ENCODE results near the gene TEAD4. TPM values are rescaled to one million over a fixed set of nuclear protein-coding genes. Genes with fewer than 3 reads are reported as not detected.

Gene TEAD4
- total RNA-seq, 1 experiment from 2014 or later: 96.8 TPM

GRCh38 chr12:3077572-3078081 is 118.4 kb downstream of the TEAD4 start:
- peaks cover 7% of the 10 kb centered on the region; the same call in 1 of the 2 replicates for H3K9me3 Mint-ChIP-seq
- H3K27ac Mint-ChIP-seq: no peak overlapping the region
- peaks cover 19% of the 10 kb centered on the region for H3K27me3 Mint-ChIP-seq (ENCODE audit: low read depth)
- peak overlapping the region; percentile 68 for H3K4me3 Mint-ChIP-seq
- CTCF ChIA-PET: interaction anchor here (0.8 to 1.7 kb wide), 6 partner anchors 36 to 198 kb away, joined by 3 to 10 read pairs (median 4); no protein-coding TSS in a partner anchor
- H3K4me1 Mint-ChIP-seq: peaks cover 15% of the 10 kb centered on the region
- ATAC-seq (peak; percentile 10), DNase-seq (ENCODE audit: low spot score) (peak; percentile 37)
- TF ChIP-seq FOXP1 (CRISPR knock-in tag; IDR thresholded peaks at IDR 0.05; ENCODE audit: borderline replicate concordance) (no peak), IRF1 (CRISPR knock-in tag; IDR thresholded peaks at IDR 0.05) (no peak), ZBTB43 (CRISPR knock-in tag; IDR thresholded peaks at IDR 0.05) (no peak), ZMAT4 (CRISPR knock-in tag; IDR thresholded peaks at IDR 0.05) (no peak), CDX4 (CRISPR knock-in tag; IDR thresholded peaks at IDR 0.05; ENCODE audit: borderline replicate concordance) (no peak), ZNF317 (CRISPR knock-in tag; IDR thresholded peaks at IDR 0.05; ENCODE audit: borderline replicate concordance, low read depth) (no peak), OVOL2 (CRISPR knock-in tag; IDR thresholded peaks at IDR 0.05; ENCODE audit: borderline replicate concordance) (no peak), TCF7 (CRISPR knock-in tag; IDR thresholded peaks at IDR 0.05; ENCODE audit: low read depth) (no peak), ZNF219 (CRISPR knock-in tag; IDR thresholded peaks at IDR 0.05; ENCODE audit: borderline replicate concordance) (no peak), ETV6 (CRISPR knock-in tag; IDR thresholded peaks at IDR 0.05) (no peak), ZNF425 (CRISPR knock-in tag; conservative IDR thresholded peaks at IDR 0.05) (no peak), RORB (CRISPR knock-in tag; IDR thresholded peaks at IDR 0.05) (no peak), CBFB (CRISPR knock-in tag; IDR thresholded peaks at IDR 0.05; ENCODE audit: low read depth) (no peak), ZBTB21 (CRISPR knock-in tag; IDR thresholded peaks at IDR 0.05; ENCODE audit: borderline replicate concordance) (no peak), SMAD4 (CRISPR knock-in tag; IDR thresholded peaks at IDR 0.05) (no peak)
- peaks cover 7% of the 10 kb centered on the region for H3K36me3 Mint-ChIP-seq
- POLR2A ChIA-PET: interaction anchor here (1.2 kb wide), 1 partner anchor 198 kb away, joined by 3 read pairs; no protein-coding TSS in a partner anchor

- Mint-ChIP-seq H3K4me3 (peak overlapping the region; percentile 68), H3K9me3 (peaks cover 13% of the 10 kb centered on the region), H3K4me1 (peaks cover 15% of the 10 kb centered on the region), H3K36me3 (peaks cover 7% of the 10 kb centered on the region), H3K27ac (0 out of 2 replicates have a peak overlapping the region, but pooled peaks have one; percentile 41), H3K27me3 (ENCODE audit: low read depth) (peaks cover 19% of the 10 kb centered on the region)
- CTCF ChIA-PET: interaction anchor here (0.8 to 1.7 kb wide), 7 partner anchors 37 to 197 kb away, joined by 3 to 10 read pairs (median 4); no protein-coding TSS in a partner anchor
- POLR2A ChIA-PET: interaction anchor here (1.2 kb wide), 1 partner anchor 197 kb away, joined by 3 read pairs; no protein-coding TSS in a partner anchor
- no peak for DNase-seq (ENCODE audit: low spot score)
- peak; percentile 15 for ATAC-seq
- no peak for TF ChIP-seq ZNF512 (CRISPR knock-in tag; IDR thresholded peaks at IDR 0.05; ENCODE audit: borderline replicate concordance)
- TF ChIP-seq CDX4 (CRISPR knock-in tag; IDR thresholded peaks at IDR 0.05; ENCODE audit: borderline replicate concordance): no peak
- no peak for TF ChIP-seq ZNF219 (CRISPR knock-in tag; IDR thresholded peaks at IDR 0.05; ENCODE audit: borderline replicate concordance)
- TF ChIP-seq GTF2I (CRISPR knock-in tag; conservative IDR thresholded peaks at IDR 0.05): no peak
- no peak for TF ChIP-seq ATF6 (CRISPR knock-in tag; IDR thresholded peaks at IDR 0.05)
- TF ChIP-seq AR (CRISPR knock-in tag; IDR thresholded peaks at IDR 0.05): no peak
These were observed 119.1 kb downstream of the TEAD4 start for GRCh38 chr12:3078086-3078820.

All from WTC11 (cell line).